GM21619 (cell line): ENCODE results near the gene ARHGEF16.

Experiments
- ATAC-seq: cut with Tn5 transposase; IDR thresholded peaks from one replicate; pipeline ENCODE4 v1.9.1; 2021; ENCODE audit not compliant: unreplicated experiment

Gene ARHGEF16

GRCh38 chr1:3455670-3456448 is 1.4 kb downstream of the ARHGEF16 start:
- ATAC-seq: no peak

- no peak for ATAC-seq
Measured at GRCh38 chr1:3456449-3456963, 2.0 kb downstream of the ARHGEF16 start.

- ATAC-seq: no peak
Measured at GRCh38 chr1:3456964-3457909, 2.8 kb downstream of the ARHGEF16 start.

- no peak for ATAC-seq
Measured at GRCh38 chr1:3457910-3458883, 3.7 kb downstream of the ARHGEF16 start.

GRCh38 chr1:3459051-3459908 is 4.8 kb downstream of the ARHGEF16 start:
- no peak for ATAC-seq

GRCh38 chr1:3459940-3460671 is 5.6 kb downstream of the ARHGEF16 start:
- no peak for ATAC-seq

GRCh38 chr1:3460672-3461131 is 6.2 kb downstream of the ARHGEF16 start:
- no peak for ATAC-seq

- ATAC-seq: no peak
Measured at GRCh38 chr1:3461238-3461933, 6.9 kb downstream of the ARHGEF16 start.

- no peak for ATAC-seq
Measured at GRCh38 chr1:3461934-3462275, 7.4 kb downstream of the ARHGEF16 start.

- no peak for ATAC-seq
Measured at GRCh38 chr1:3462356-3463012, 8.0 kb downstream of the ARHGEF16 start.

- ATAC-seq: no peak
Measured at GRCh38 chr1:3463013-3463385, 8.5 kb downstream of the ARHGEF16 start.

- ATAC-seq: no peak
Measured at GRCh38 chr1:3463408-3463863, 9.0 kb downstream of the ARHGEF16 start.

GRCh38 chr1:3463891-3464648 is 9.6 kb downstream of the ARHGEF16 start:
- no peak for ATAC-seq

GRCh38 chr1:3464649-3465025 is 10.2 kb downstream of the ARHGEF16 start:
- ATAC-seq: no peak

- no peak for ATAC-seq
Measured at GRCh38 chr1:3465091-3465934, 10.8 kb downstream of the ARHGEF16 start.

GRCh38 chr1:3465935-3466321 is 11.5 kb downstream of the ARHGEF16 start:
- ATAC-seq: no peak
